GM23248 (cell line): ENCODE results near the gene PLSCR1. TPM values are rescaled to one million over a fixed set of nuclear protein-coding genes. Genes with fewer than 3 reads are reported as not detected.

Experiments used
- DNase-seq: peaks from one replicate; pipeline ENCODE4 v3.0.0-alpha.2; 2015
- H2AFZ ChIP-seq: fragments of 200-600 bp; sonication (generic); 2 replicates; pipeline ENCODE4 v1.6.1; 2016; ENCODE audit warnings: antibody characterized with exemption
- H3F3A ChIP-seq: fragments of 200-600 bp; sonication (generic); 2 replicates; pipeline ENCODE4 v1.6.1; 2016; ENCODE audit warnings: mild to moderate bottlenecking, antibody characterized with exemption, mixed run types; ENCODE audit not compliant: insufficient read depth
- H3K27ac ChIP-seq: fragments of 200-600 bp; sonication (generic); 2 replicates; pipeline ENCODE4 v1.5.1; 2016; ENCODE audit warnings: mild to moderate bottlenecking
- H3K27me3 ChIP-seq: fragments of 200-600 bp; sonication (generic); replicated peaks from 2 replicates; pipeline ENCODE4 v1.6.1; 2016; ENCODE audit warnings: mild to moderate bottlenecking; ENCODE audit not compliant: insufficient read depth
- H3K36me3 ChIP-seq: fragments of 200-600 bp; sonication (generic); 2 replicates; pipeline ENCODE4 v1.6.1; 2016; ENCODE audit warnings: low read depth, mild to moderate bottlenecking
- H3K4me1 ChIP-seq: fragments of 200-600 bp; sonication (generic); 2 replicates; pipeline ENCODE4 v1.6.1; 2016; ENCODE audit warnings: mild to moderate bottlenecking; ENCODE audit not compliant: insufficient read depth
- H3K4me2 ChIP-seq: fragments of 200-600 bp; sonication (generic); one replicate; pipeline ENCODE4 v1.6.1; 2016; ENCODE audit warnings: mild to moderate bottlenecking; ENCODE audit not compliant: unreplicated experiment
- H3K4me3 ChIP-seq: fragments of 200-600 bp; sonication (generic); 2 replicates; pipeline ENCODE4 v1.5.1; 2016; ENCODE audit warnings: mild to moderate bottlenecking
- H3K79me2 ChIP-seq: fragments of 200-600 bp; sonication (generic); 2 replicates; pipeline ENCODE4 v1.6.1; 2016; ENCODE audit warnings: mild to moderate bottlenecking; ENCODE audit not compliant: insufficient read depth
- H3K9ac ChIP-seq: fragments of 200-600 bp; sonication (generic); 2 replicates; pipeline ENCODE4 v1.6.1; 2016; ENCODE audit warnings: mild to moderate bottlenecking
- H3K9me2 ChIP-seq: fragments of 200-600 bp; sonication (generic); 2 replicates; pipeline ENCODE4 v1.6.1; 2016; ENCODE audit warnings: mixed run types, mild to moderate bottlenecking, moderate library complexity; ENCODE audit not compliant: insufficient read depth
- H3K9me3 ChIP-seq: fragments of 200-600 bp; sonication (generic); one replicate; pipeline ENCODE4 v1.6.1; 2017; ENCODE audit warnings: low read depth
- H4K20me1 ChIP-seq: fragments of 200-600 bp; sonication (generic); 2 replicates; pipeline ENCODE4 v1.6.0; 2016; ENCODE audit not compliant: insufficient read depth
- EZH2 ChIP-seq: fragments of 200-600 bp; sonication (generic); IDR thresholded peaks from 2 replicates; pipeline ENCODE4 v1.6.1; 2018; ENCODE audit warnings: antibody characterized with exemption, mild to moderate bottlenecking; ENCODE audit not compliant: insufficient read depth, poor library complexity, severe bottlenecking
- EZH2phosphoT487 ChIP-seq: fragments of 200-600 bp; sonication (generic); IDR thresholded peaks from 2 replicates; pipeline ENCODE4 v1.6.1; 2018; ENCODE audit warnings: antibody characterized with exemption, moderate library complexity, mild to moderate bottlenecking, low read depth; ENCODE audit not compliant: insufficient read depth
- WGBS, 2 experiments: methylation state at CpG; one replicate each; pipeline ENCODE4 v1.1.6; 2015 to 2017; ENCODE audit warnings: low lambda C conversion rate in 2 of 2, low coverage in 1 of 2; ENCODE audit errors: missing lambda C conversion rate in 2 of 2; 5-methylcytosine and 5-hydroxymethylcytosine counted together
- in situ Hi-C: fragments of 300-500 bp; cut with MboI; formaldehyde crosslinking; loops from 2 replicates; pipeline ENCODE4 v1.15.0; 2020
- polyA plus RNA-seq: library from polyadenylated mRNA; unstranded; fragments of >200 nt; fragmentation: Nextera tagmentation; extraction: Ambion mirVana; gene quantifications from 2 replicates; pipeline ENCODE4 v1.2.1, GENCODE V29; 2016
- total RNA-seq: library from RNA; depleted of rRNA; stranded (reverse); fragments of >200 nt; shearing (Covaris generic); gene quantifications from 2 replicates; pipeline ENCODE4 v1.2.3, GENCODE V29; 2014

The PLSCR1 gene
- total and polyA plus RNA-seq, 2 experiments from 2014 or later: 23.7 to 28.7 TPM

DNA sequence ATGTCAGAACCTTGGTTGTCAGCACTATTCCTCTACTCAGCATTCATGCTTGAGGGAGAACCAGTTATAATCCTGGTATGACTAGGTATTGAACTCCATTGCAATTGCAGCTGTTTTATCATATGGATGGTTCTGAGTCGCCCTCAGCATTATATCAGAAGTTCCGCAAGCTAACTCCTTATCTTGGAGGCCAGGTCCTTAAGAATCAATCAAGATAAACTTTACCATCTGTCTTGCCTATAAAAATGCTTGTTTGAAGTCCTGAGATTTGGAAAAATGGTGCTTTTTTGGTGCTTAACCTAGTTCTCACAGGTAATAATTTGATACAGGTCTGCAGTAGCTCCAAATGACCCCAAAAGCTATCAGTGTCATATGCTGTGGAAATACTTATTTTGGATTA, 16.3 kb upstream of the PLSCR1 start:
- no peaks in the 10 kb centered on the region for H3K27me3 ChIP-seq
- no peak overlapping the region for H3K4me3 ChIP-seq
- no peak for TF ChIP-seq EZH2phosphoT487
- no peak for TF ChIP-seq EZH2
- WGBS, 2 experiments: 74% methylated on average over 2 of the region's 2 CpGs
- H3K9ac ChIP-seq: no peak overlapping the region
- H3K27ac ChIP-seq: no peak overlapping the region
- no peaks in the 10 kb centered on the region for H3K79me2 ChIP-seq
- H3F3A ChIP-seq: no peaks in the 10 kb centered on the region
- H3K36me3 ChIP-seq: no peaks in the 10 kb centered on the region
- H2AFZ ChIP-seq: no peak overlapping the region
- H3K4me1 ChIP-seq: no peaks in the 10 kb centered on the region
- no peaks in the 10 kb centered on the region for H3K9me3 ChIP-seq
- no peak for DNase-seq
- H3K4me2 ChIP-seq: no peak overlapping the region
- no peaks in the 10 kb centered on the region for H4K20me1 ChIP-seq
- in situ Hi-C loops: no loop called here
- no peaks in the 10 kb centered on the region for H3K9me2 ChIP-seq

DNA sequence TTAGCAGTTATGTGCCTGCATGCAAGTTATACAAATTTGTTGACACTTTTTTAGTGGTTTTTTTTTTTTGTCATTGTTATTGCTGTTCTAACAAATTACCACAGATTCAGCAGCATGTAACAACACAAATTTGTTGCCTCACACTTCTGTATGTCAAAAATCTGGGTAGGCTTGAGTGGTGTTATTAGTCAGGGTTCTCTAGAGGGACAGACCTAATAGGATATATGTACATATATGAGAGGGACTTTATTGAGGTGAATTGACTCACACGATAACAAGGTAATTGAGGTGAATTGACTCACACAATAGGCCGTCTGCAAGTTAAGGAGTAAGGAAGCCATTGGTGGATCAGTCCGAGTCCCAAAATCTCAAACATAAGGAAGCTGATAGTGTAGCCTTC, 15.0 kb upstream of the PLSCR1 start:
- DNase-seq: no peak
- H3K4me3 ChIP-seq: no peak overlapping the region
- no peaks in the 10 kb centered on the region for H4K20me1 ChIP-seq
- no peaks in the 10 kb centered on the region for H3K27me3 ChIP-seq
- in situ Hi-C loops: no loop called here
- H3K9ac ChIP-seq: no peak overlapping the region
- WGBS, 2 experiments: 90 to 94% methylated on average over 3 of the region's 3 CpGs
- H3K36me3 ChIP-seq: no peaks in the 10 kb centered on the region
- no peaks in the 10 kb centered on the region for H3F3A ChIP-seq
- H3K9me2 ChIP-seq: no peaks in the 10 kb centered on the region
- no peak for TF ChIP-seq EZH2phosphoT487
- TF ChIP-seq EZH2: no peak
- no peaks in the 10 kb centered on the region for H3K4me1 ChIP-seq
- H2AFZ ChIP-seq: no peak overlapping the region
- H3K27ac ChIP-seq: no peak overlapping the region
- H3K4me2 ChIP-seq: no peak overlapping the region
- no peaks in the 10 kb centered on the region for H3K9me3 ChIP-seq
- no peaks in the 10 kb centered on the region for H3K79me2 ChIP-seq

DNA sequence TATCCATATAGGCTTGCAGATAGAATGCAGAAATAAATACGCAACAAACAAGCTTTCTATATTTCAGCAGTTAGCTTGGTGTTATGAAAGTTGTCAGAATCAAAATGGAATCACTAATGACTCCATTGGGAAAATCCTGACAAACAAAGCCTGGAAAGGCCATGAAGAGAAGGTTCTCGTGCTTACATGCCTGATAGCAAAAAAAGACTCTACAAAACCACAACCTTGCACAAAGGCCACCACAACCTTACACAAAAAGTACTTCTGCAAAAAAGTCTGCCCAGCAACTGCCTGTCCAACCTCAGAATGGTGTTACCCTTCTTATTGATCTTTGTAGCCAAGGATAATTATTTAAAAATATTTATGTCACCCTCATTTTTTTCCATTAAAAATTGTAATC, 14.4 kb upstream of the PLSCR1 start:
- H3K79me2 ChIP-seq: no peaks in the 10 kb centered on the region
- no peaks in the 10 kb centered on the region for H3K9me2 ChIP-seq
- H3K4me3 ChIP-seq: no peak overlapping the region
- no peaks in the 10 kb centered on the region for H4K20me1 ChIP-seq
- H3K9me3 ChIP-seq: no peaks in the 10 kb centered on the region
- no peak overlapping the region for H3K4me2 ChIP-seq
- no peak for TF ChIP-seq EZH2phosphoT487
- TF ChIP-seq EZH2: no peak
- in situ Hi-C loops: no loop called here
- H3K36me3 ChIP-seq: no peaks in the 10 kb centered on the region
- H3K4me1 ChIP-seq: no peaks in the 10 kb centered on the region
- no peak overlapping the region for H2AFZ ChIP-seq
- no peaks in the 10 kb centered on the region for H3K27me3 ChIP-seq
- WGBS, 2 experiments: 85 to 92% methylated on average over 2 of the region's 2 CpGs
- no peak overlapping the region for H3K9ac ChIP-seq
- H3K27ac ChIP-seq: no peak overlapping the region
- no peak for DNase-seq
- H3F3A ChIP-seq: no peaks in the 10 kb centered on the region

DNA sequence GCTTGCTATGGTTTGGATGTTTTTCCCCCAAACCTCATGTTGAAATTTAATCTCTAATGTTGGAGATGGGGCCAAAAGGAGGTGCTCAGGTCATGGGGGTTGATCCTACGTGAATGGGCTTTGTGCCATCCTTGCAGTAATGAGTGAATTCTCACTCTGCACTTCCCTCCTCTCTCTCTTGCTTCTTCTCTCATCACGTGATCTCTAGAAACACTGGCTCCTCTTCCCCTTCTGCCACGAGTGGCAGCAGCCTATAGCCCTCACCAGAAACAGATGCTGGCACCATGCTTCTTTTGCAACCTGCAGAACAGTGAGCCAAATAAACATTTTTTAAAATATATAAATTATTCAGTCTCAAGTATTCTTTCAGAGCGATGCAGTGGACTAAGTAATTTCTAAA, 13.3 kb upstream of the PLSCR1 start:
- Histone ChIP-seq H3K4me2 (no peak overlapping the region), H3F3A (no peaks in the 10 kb centered on the region), H3K9me3 (no peaks in the 10 kb centered on the region), H3K27me3 (no peaks in the 10 kb centered on the region), H2AFZ (no peak overlapping the region), H4K20me1 (no peaks in the 10 kb centered on the region), H3K36me3 (no peaks in the 10 kb centered on the region), H3K9me2 (no peaks in the 10 kb centered on the region), H3K4me3 (no peak overlapping the region), H3K79me2 (no peaks in the 10 kb centered on the region), H3K27ac (no peak overlapping the region), H3K4me1 (no peaks in the 10 kb centered on the region), H3K9ac (no peak overlapping the region)
- DNase-seq: no peak
- WGBS, 2 experiments: 46 to 60% methylated on average over 4 of the region's 4 CpGs
- in situ Hi-C loops: no loop called here
- TF ChIP-seq EZH2phosphoT487: no peak
- TF ChIP-seq EZH2: no peak

- Histone ChIP-seq H4K20me1 (no peaks in the 10 kb centered on the region), H2AFZ (no peak overlapping the region), H3K4me1 (peaks cover 10% of the 10 kb centered on the region), H3K4me2 (no peak overlapping the region), H3K9me2 (no peaks in the 10 kb centered on the region), H3K36me3 (no peaks in the 10 kb centered on the region), H3K9ac (no peak overlapping the region), H3K9me3 (no peaks in the 10 kb centered on the region), H3K27ac (no peak overlapping the region), H3K27me3 (no peaks in the 10 kb centered on the region), H3K4me3 (no peak overlapping the region), H3F3A (peaks cover 11% of the 10 kb centered on the region; the same call in 1 of the 2 replicates), H3K79me2 (no peaks in the 10 kb centered on the region)
- in situ Hi-C loops: no loop called here
- no peak for TF ChIP-seq EZH2phosphoT487
- no peak for TF ChIP-seq EZH2
- 96 to 98% methylated on average over 3 of the region's 3 CpGs for WGBS, 2 experiments
- no peak for DNase-seq
These were observed 10.9 kb upstream of the PLSCR1 start for GRCh38 chr3:146555311-146555710.
